Inflammatory macrophage treated with lipopolysaccharide for 1 hour (primary cell): ENCODE results near the gene TOP1.

ENCODE experiments used
- DNase-seq, 2 donors: peaks; one replicate each; pipeline ENCODE4 v3.0.0-alpha.2; 2020 to 2022

The TOP1 gene

GRCh38 chr20:41170386-41171105 is 141.9 kb downstream of the TOP1 start:
- no peak for DNase-seq

DNA sequence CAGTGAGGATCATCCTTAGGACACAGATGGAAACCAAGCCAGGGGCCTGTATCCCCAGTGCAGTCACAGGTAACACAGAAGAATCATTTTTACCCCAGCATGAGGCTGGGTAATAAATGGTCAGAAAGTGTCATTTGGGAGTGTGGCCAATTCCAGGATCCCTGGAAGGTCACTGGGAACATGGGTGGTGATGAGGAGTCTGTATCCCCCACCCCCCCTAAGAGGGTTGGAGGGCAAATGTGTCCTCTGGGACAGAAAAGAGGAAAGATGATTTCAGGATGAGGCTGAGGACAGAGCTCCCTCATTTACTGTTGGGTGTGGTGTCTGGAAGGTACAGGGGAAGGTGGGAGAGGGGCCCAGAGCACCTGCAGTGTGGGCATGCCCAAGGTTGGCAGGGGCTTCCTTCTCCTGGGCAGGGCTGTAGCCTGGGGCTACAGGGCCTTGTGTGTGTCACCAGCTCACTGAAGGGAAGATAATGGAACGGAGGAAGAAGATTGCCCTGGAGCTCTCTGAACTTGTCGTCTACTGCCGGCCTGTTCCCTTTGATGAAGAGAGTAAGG is 143.2 kb downstream of the TOP1 start:
- no peak for DNase-seq

DNA sequence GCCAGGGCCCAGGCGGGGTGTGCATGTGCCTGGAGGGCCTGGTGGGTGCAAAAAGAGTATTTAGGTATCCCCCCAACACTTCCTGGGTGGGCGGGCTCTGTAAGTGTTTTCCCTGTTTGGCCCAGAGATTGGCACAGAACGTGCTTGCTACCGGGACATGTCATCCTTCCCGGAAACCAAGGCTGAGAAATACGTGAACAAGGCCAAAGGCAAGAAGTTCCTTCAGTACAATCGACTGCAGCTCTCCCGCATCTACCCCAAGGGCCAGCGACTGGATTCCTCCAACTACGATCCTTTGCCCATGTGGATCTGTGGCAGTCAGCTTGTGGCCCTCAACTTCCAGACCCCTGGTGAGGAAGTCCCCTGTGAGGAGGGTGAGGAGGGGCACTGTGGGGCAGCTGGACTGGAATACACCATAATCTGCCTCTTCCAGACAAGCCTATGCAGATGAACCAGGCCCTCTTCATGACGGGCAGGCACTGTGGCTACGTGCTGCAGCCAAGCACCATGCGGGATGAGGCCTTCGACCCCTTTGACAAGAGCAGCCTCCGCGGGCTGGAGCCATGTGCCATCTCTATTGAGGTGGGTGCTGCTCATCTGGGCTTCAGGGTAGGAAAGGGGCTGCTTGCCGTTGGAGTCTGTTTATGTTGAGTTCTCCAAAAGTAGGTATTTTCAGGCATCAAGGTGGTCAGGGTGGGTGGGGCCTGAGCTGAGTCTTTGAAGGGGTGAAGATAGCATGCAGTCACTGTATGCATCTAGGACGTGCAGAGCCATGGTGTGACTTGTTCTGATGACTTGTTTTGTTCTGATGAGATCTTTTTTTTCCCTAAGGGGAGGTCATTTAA is 143.9 kb downstream of the TOP1 start:
- no peak for DNase-seq

DNA sequence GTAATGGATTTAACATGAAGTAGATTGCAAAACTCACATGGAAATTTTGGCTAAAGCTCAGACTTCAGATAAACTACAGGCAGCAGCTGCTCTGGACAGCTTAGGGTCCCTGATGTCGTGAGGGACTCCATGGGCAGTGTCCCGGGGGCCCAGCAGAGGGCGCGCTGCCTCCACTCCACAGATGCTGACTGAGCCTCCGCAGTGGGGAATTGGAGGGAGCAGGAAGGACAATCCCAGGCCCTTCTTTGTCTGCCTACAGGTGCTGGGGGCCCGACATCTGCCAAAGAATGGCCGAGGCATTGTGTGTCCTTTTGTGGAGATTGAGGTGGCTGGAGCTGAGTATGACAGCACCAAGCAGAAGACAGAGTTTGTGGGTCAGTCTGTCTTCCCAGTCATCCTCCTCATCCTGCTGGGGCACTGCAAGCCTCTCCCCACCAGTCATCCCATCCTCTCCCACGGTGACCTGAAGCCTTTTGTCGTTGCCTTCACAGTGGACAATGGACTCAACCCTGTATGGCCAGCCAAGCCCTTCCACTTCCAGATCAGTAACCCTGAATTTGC is 144.6 kb downstream of the TOP1 start:
- peak; percentile 34 to 79 for DNase-seq

DNA sequence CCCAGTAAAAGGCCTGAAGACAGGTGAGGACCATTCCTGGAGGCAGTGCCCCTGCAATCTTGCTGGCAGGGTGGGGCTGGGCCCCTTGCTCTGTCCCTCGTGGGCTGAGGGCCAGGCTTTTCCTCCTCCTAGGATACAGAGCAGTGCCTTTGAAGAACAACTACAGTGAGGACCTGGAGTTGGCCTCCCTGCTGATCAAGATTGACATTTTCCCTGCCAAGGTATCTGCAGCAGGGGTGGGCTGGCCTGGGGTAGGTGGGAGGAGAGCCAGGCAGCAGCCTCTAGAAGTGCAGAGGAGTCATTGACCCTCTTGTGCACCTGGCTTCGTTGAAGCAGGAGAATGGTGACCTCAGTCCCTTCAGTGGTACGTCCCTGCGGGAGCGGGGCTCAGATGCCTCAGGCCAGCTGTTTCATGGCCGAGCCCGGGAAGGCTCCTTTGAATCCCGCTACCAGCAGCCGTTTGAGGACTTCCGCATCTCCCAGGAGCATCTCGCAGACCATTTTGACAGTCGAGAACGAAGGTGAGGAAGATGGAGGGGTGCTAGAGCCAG is 145.2 kb downstream of the TOP1 start:
- no peak for DNase-seq
